ENCODE data around the gene CDC14B.

GRCh38 chr9:96616817-96617438 lies 2.7 kb downstream of the CDC14B start:
- no peak for TF ChIP-seq POLR2A (IDR thresholded peaks at IDR 0.05)
- TF ChIP-seq CTCF (IDR thresholded peaks at IDR 0.05), result no peak
